Posterior vena cava (tissue), 2 donors: Measurements from ENCODE around the gene MUC12. TPM values are rescaled to one million over a fixed set of nuclear protein-coding genes. Genes with fewer than 3 reads are reported as not detected.
"Not testable (repeated sequence)": the region's sequence is repeated elsewhere in the genome, so short reads cannot be mapped to it uniquely, and the experiment has no call there.

ENCODE experiments used
- DNase-seq: peaks from one replicate; pipeline ENCODE4 v3.0.0-alpha.2; 2020; ENCODE audit warnings: low spot score
- intact Hi-C, 2 donors: fragments of 100-400 bp; cut with DNase I; formaldehyde crosslinking; loops; one replicate each; pipeline versions ENCODE4 v1.14.1 to v1.14.2; 2022 to 2023
- total RNA-seq, 2 donors: library from RNA; stranded (reverse); fragmentation: NEBNext Ultra II Directional; extraction: Animal tissue kit (Norgen Biotek cat#: 25700); gene quantifications; one replicate each; pipeline ENCODE4 v1.2.1, GENCODE V29; 2021
- donor health status: DM: yes; HTN: yes; CAD: no.
- donor health status: DM: yes; HTN: yes; CAD: no.

The MUC12 gene
- total RNA-seq, 2 donors from 2014 or later, result 0.62 to 1.5 TPM

- intact Hi-C loops, result no loop called here
- no peak for DNase-seq
Measured at GRCh38 chr7:101018271-101019167, 49.2 kb downstream of the MUC12 start.

- DNase-seq, result no peak
- intact Hi-C loops, result no loop called here
Measured at GRCh38 chr7:101020444-101020843, 51.1 kb downstream of the MUC12 start.

- intact Hi-C loops, result no loop called here
- DNase-seq, result no peak
Measured at GRCh38 chr7:101021703-101022102, 52.3 kb downstream of the MUC12 start.

GRCh38 chr7:101023839-101024238, 54.5 kb downstream of the MUC12 start:
- intact Hi-C loops, result no loop called here
- no peak for DNase-seq

GRCh38 chr7:101031082-101031481, 61.7 kb downstream of the MUC12 start:
- intact Hi-C loops, result no loop called here
- no peak for DNase-seq

- intact Hi-C loops, result no loop called here
- no peak for DNase-seq
Measured at GRCh38 chr7:101035941-101036340, 66.6 kb downstream of the MUC12 start.

- intact Hi-C loops, DNase-seq: not testable (repeated sequence)
Measured at GRCh38 chr7:101041283-101041682, 71.9 kb downstream of the MUC12 start.

- intact Hi-C loops, result no loop called here
- peak; percentile 88 for DNase-seq
Measured at GRCh38 chr7:101058355-101058754, 89.0 kb downstream of the MUC12 start.

- DNase-seq, result no peak
- intact Hi-C loops, result no loop called here
Measured at GRCh38 chr7:101059620-101059942, 90.2 kb downstream of the MUC12 start.

- intact Hi-C loops, result loop anchor here (5.0 to 10.0 kb wide), 2 partner anchors 96 to 164 kb away; partner anchors contain the start of genes ACHE (in 1 of the 2) and MUC12 (in 1 of the 2)
Measured at GRCh38 chr7:101060992-101061391, 91.6 kb downstream of the MUC12 start.

GRCh38 chr7:101064176-101064550, 94.8 kb downstream of the MUC12 start:
- intact Hi-C loops, result loop anchor here (5.0 to 10.0 kb wide), 2 partner anchors 99 to 167 kb away; partner anchors contain the start of genes ACHE (in 1 of the 2) and MUC12 (in 1 of the 2)

More at GRCh38 chr7:101060992-101061391, 91.6 kb downstream of the MUC12 start:
- DNase-seq, result no peak

GRCh38 chr7:101065162-101065561, 95.8 kb downstream of the MUC12 start:
- DNase-seq, result peak; percentile 8
- intact Hi-C loops, result loop anchor here in 1 of 2 donors (5.0 to 10.0 kb wide), 2 partner anchors 100 to 173 kb away; partner anchors contain the start of gene MUC12

More at GRCh38 chr7:101064176-101064550, 94.8 kb downstream of the MUC12 start:
- DNase-seq, result not testable (repeated sequence)

- intact Hi-C loops, result loop anchor here in 1 of 2 donors (5.0 to 10.0 kb wide), 2 partner anchors 101 to 174 kb away; partner anchors contain the start of gene MUC12
- peak; percentile 50 for DNase-seq
Measured at GRCh38 chr7:101066141-101066832, 96.9 kb downstream of the MUC12 start.

- peak; percentile 14 for DNase-seq
- intact Hi-C loops, result loop anchor here in 1 of 2 donors (1.0 to 10.0 kb wide), 3 partner anchors 102 to 175 kb away; partner anchors contain the start of gene MUC12
Measured at GRCh38 chr7:101066833-101067177, 97.4 kb downstream of the MUC12 start.

GRCh38 chr7:101068401-101068800, 99.0 kb downstream of the MUC12 start:
- intact Hi-C loops, result loop anchor here in 1 of 2 donors (5.0 to 10.0 kb wide), 2 partner anchors 104 to 176 kb away; partner anchors contain the start of gene MUC12
- peak; percentile 65 for DNase-seq

Other genes starting within 250 kb of the MUC12 start
- gene EPO, start 249.1 kb upstream of the MUC12 start, total RNA-seq, result not detected
- gene ZAN, start 236.0 kb upstream of the MUC12 start, total RNA-seq, result not detected
- gene EPHB4, start 142.0 kb upstream of the MUC12 start, total RNA-seq, result 10 to 100 TPM; 31.4 to 46.6 TPM
- gene SLC12A9, start 116.9 kb upstream of the MUC12 start, total RNA-seq, result 10 to 100 TPM; 15.6 to 22.8 TPM
- 10 to 100 TPM; 55.7 to 58.7 TPM for gene TRIP6, start 102.2 kb upstream of the MUC12 start, total RNA-seq
- gene SRRT, start 94.5 kb upstream of the MUC12 start, total RNA-seq, result 10 to 100 TPM; 78.0 to 91.2 TPM
- gene UFSP1, start 79.8 kb upstream of the MUC12 start, total RNA-seq, result 1 to 10 TPM; 2.7 to 3.3 TPM
- gene ACHE, start 73.7 kb upstream of the MUC12 start, total RNA-seq, result 1 to 10 TPM; 2.8 to 9.4 TPM
- gene MUC3A, start 20.0 kb upstream of the MUC12 start, total RNA-seq, result under 1 TPM; 0.52 to 0.74 TPM
- gene MUC17, start 50.5 kb downstream of the MUC12 start, total RNA-seq, result under 1 TPM in 1 of 2 donors, not detected in 1; 0.05 TPM
- 10 to 100 TPM; 33.0 to 38.2 TPM for gene TRIM56, start 115.9 kb downstream of the MUC12 start, total RNA-seq
- gene SERPINE1, start 157.5 kb downstream of the MUC12 start, total RNA-seq, result 100 to 1,000 TPM in 1 of 2 donors, 10 to 100 TPM in 1; 77.3 to 240 TPM
- 10 to 100 TPM; 21.5 to 22.7 TPM for gene AP1S1, start 184.9 kb downstream of the MUC12 start, total RNA-seq
- gene VGF, start 196.0 kb downstream of the MUC12 start, total RNA-seq, result not detected
- gene NAT16, start 210.7 kb downstream of the MUC12 start, total RNA-seq, result not detected
- not detected for gene MOGAT3, start 231.5 kb downstream of the MUC12 start, total RNA-seq
- gene PLOD3, start 248.0 kb downstream of the MUC12 start, total RNA-seq, result 10 to 100 TPM; 59.6 to 64.3 TPM
- gene ZNHIT1, start 248.6 kb downstream of the MUC12 start, total RNA-seq, result 10 to 100 TPM; 44.6 to 50.4 TPM